NCI-H446 treated with DMSO at 0.1 percent for 48 hours (cell line): Measurements from ENCODE around the gene HFE.
"Not testable (repeated sequence)": the region's sequence is repeated elsewhere in the genome, so short reads cannot be mapped to it uniquely, and the experiment has no call there.

Source experiments
- DNase-seq: peaks from one replicate; lab custom pipeline; 2025; lab: John Stamatoyannopoulos, UW

HFE gene

DNA sequence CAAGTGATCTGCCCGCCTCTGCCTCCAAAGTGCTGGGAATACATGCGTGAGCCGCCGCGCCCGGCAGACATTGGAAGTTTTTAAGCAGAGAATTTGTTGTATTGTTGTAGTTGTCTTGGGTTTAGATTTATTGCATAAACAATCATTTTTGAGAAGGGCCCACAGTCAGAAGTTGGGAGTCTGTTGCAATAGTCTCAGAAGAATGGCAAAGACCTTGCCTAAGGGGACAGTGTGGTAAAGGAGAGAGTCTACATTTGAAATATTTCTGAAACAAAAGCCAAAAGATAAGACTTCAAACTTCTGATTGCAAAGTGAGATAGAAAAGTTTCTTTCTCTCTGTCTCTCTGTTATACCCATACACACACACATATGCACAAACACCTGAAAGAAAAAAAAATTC lies 22.5 kb downstream of the HFE start:
- no peak for DNase-seq

DNA sequence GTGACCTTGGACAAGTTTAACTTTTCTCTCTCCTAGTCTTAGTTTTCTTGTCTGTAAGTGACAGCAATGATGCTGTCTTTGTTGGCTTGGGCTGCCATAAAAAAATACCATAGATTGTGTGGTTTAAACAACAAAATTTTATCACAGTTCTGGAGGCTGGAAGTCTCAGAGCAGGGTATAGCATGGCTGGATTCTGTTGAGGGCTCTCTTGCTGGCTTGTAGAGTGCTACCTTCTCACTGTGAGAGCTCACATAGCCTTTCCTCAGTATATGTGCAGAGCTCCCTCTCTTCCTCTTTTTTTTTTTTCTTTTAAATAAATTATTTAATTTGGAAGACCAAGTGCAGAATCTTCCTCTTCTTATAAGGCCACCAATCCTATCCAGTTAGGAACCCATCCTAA lies 26.3 kb downstream of the HFE start:
- no peak for DNase-seq

DNA sequence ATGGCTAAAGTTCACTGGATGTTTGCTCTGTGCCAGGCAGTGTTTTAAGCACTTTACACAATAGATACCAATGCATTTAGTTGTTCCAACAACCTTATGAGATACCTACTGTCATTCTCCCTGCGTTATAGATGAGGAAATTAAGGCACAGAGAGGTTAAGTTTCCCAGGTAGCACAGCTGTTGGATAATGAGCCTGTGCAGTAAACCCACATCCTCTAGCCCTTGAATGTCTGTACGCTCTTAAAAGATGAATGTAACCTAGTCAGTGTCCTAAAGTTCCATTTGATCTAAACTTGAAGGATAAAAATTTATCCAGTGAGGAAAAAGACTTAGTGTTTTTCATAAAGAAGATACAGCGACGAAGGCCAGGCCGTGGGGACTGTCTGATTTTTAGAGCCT lies 28.0 kb downstream of the HFE start:
- no peak for DNase-seq

DNA sequence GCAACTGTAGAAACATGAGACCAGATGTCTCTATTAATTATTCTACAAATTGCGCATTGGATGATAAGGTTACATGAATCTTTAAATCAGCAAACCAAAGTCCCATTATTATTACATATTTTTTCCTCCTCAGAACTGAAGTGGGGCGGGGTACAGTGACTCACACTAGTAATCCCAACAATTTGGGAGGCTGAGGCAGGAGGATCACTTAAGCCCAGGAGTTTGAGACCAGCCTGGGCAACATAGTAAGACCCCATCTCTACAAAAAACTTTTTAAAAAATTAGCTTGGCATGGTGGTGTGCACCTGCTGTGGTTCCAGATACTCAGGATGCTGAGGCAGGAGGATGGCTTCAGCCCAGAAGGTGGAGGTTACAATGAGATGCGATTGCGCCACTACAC lies 29.0 kb downstream of the HFE start:
- no peak for DNase-seq

DNA sequence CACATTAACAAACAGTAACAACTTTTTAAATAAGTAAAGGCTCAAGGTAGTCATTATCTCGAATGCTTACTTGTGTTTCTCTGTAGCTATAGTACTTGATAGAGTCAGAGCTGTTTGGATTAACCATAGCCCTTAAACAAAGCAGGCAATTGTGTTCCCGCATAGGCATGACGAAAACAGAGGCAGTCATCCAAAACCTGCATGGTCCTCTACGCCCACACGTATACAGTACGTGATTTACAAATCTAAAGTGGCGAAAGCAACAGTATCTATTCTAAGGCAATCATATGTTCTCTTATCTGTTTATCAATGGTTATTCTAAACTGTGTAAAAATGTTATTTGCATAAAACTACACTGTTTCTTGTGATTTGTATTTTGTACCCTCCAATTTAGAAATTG lies 31.8 kb downstream of the HFE start:
- DNase-seq: no peak

DNA sequence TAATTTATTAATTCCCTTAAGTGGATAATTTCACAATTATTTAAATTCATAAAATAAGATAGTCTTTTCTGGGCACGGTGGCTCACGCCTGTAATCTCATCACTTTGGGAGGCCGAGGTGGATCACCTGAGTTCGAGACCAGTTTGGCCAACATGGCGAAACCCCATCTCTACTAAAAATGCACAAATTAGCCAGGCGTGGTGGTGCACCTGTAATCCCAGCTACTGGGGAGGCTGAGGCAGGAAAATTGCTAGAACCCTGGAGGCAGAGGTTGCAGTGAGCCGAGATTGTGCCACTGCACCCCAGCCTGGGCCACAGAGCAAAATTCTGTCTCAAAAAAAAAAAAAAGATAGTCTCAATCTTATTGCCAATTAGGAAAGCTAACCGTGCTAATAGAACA lies 32.9 kb downstream of the HFE start:
- not testable (repeated sequence) for DNase-seq

DNA sequence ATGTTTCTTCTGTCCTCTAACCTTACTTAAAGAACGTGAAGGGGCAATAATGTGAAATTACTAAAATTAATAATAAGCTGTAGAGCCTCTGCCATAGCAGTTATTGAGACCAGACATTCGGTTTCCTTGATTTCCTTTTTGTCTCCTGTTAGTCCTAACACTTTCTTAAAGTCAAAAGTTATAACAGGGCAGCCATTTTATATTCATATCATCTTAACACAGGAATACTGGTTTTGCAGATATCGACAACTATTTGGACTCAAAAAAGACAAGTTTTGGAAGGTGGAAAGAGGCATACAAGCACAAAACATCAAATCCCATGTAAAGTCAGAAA lies 33.5 kb downstream of the HFE start:
- DNase-seq: no peak

DNA sequence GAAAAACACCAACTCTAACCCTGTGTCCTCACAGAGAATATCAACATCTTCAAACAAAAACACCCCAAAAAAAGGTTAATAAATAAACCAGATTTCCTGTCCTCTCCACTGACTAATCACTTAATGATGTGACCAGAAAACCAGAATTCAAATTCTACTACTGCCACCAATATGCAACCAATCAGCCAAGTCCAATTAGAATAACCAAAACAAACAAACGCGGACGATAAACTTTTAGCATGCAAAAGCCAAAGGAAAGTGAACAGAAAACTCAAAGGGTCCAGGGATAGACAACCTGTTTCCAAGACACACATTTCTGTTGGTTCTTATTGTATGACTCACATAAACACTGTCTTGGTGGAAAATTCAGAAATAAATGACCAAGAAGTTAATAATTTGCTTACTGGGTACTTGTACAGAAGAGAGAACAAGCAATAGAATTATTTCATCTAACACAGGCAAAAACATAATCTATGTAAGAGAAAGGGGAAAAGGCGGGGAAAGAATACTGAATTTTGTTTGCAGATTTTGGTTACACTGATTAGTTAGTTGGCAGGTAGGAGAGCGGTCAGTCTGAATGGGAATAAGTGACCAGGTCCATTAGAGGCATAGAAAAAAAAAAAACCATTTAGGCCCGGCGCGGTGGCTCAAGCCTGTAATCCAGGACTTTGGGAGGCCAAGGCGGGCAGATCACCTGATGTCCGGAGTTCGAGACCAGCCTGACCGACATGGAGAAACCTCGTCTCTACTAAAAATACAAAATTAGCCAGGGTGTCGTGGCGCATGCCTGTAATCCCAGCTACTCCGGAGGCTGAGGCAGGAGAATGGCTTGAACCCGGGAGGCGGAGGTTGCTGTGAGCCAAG lies 34.1 kb downstream of the HFE start:
- DNase-seq: no peak

DNA sequence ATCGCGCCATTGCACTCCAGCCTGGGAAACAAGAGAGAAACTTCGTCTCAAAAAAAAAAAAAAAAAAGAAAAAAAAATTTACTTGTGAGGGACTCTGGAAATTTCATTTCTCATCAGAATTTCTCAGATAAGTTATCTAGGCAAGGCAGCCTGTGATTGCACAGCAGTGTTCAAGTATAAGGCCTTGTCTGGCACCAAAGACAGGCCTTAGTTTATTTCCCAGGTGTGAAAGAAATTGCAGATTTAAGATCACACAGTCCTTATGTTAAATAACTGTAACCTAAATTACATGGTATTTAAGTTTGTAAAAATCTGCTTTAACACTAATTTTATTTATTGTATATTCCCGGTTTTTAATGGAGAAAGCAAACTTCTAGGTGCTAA lies 34.8 kb downstream of the HFE start:
- DNase-seq: no peak

DNA sequence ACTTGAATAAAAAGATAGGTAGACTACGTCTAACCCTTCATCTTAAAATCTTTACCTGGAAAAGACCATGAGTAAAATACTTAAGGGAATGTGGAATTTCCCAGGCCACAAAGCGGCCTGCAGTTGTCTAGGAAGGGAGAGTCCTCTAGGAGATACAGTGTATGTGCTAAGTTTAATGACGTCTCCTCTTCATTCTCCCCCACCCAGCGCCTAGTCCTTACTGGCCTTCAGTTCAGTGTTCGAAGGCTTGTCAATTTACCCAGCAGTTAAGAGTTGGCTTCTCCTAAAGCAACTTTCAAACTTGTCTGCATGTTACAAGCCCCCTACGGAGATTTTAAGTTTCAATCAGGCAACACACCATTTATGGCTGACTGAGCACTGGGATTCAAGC lies 35.2 kb downstream of the HFE start:
- no peak for DNase-seq

DNA sequence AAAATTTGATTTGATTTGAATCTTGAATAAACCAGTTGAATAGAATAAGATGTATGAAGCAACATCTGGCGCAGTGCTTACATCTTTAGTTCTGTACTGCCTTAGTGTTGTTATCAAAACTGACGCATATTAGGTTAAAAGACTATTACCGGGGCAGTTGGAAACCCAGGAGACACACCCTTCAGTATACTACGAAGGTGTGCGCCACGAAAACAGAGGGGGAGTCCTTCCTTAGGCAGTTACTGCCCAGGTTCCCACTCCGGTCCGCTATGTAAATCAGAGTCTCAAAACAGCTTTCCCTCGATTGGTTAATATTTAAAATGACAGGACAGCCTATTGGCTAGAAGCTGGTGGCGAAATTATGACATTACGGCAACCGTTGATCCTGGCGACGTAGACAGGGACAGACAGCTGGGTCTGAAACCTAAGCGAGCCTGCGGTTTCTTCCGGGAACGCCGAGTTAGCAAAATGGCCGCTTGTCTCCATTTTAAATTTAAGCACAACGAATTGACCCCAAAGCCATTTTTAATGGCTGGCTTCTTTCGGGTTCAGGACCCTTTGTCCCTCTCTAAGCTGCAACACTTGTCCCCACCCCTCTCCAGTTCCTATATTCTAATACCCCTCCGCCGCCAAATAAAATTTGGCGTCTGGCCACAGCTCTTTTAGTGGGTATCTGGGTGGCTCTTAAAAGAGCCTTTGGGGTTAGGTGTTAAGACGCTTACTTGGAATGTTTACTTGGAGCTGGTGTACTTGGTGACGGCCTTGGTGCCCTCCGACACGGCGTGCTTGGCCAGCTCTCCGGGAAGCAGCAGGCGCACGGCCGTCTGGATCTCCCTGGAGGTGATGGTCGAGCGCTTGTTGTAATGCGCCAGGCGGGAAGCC lies 35.8 kb downstream of the HFE start:
- peak; percentile 95 for DNase-seq

DNA sequence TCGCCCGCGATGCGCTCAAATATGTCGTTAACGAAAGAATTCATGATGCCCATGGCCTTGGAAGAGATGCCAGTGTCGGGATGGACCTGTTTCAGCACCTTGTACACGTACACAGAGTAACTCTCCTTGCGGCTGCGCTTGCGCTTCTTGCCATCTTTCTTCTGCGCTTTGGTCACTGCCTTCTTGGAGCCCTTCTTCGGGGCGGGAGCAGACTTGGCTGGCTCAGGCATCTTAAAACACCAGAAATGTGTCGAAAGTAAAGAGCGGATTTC lies 36.4 kb downstream of the HFE start:
- DNase-seq: no peak

DNA sequence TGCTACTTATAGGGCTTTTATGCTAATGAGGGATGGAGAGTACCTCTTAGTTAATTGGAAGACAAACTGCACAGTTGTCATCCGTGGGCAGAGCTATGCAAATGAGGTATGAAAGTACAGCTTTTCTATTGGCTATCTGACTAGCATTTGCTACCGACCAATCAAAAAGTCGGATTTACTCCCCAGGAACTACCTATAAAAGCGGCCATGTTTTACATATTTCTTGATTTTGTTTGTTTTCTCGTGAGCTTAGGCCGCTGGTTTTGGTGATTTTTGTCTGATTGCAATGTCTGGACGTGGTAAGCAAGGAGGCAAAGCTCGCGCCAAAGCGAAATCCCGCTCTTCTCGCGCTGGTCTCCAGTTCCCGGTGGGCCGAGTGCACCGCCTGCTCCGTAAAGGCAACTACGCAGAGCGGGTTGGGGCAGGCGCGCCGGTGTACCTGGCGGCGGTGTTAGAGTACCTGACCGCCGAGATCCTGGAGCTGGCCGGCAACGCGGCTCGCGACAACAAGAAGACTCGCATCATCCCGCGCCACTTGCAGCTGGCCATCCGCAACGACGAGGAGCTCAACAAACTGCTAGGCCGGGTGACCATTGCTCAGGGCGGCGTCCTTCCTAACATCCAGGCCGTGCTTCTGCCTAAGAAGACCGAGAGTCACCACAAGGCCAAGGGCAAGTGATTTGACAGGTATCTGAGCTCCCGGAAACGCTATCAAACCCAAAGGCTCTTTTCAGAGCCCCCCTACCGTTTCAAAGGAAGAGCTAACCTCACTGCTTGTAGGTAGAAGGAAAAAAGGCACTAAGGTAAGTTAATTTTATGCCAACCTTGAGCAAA lies 36.9 kb downstream of the HFE start:
- DNase-seq: peak; percentile 99

DNA sequence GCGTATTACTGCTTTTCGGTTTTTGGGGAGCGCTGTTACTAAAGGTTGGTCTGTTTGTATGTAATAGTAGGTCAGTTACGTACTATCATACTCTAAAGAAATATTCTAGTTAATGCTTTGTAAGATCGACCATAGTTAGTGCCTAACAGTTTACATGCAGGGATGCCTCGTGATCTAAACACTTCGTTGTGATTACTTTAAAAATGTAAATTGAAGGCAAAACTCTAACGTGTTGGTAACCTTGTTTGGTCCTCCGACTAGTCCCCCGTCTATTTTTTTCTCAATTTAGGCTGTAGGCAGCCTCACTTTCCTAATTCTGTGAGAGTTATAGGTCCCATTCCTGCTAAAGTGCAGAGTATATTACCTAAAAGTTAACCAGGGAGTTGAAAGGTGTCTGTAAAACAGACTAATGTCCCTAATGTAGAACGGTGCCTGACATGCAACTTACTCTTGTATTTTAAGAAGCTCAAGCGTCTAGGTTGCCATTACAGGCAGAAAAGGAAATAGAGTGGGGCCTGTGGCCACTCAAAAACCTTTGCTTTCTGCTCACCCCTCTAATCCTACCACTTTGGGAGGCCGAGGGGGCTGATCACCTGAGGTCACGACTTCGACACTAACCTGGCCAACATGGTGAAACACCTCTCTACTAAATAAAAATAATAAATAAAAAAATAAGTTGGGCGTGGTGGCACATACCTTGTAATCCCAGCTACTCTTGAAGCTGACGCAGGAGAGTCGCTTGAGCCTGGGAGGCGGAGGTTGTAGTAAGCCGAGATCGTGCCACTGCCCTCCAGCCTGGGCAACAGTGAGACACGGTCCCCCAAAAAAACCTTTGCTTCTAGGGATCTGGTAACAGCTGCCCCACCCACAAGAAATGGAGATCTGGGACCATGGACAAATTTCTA lies 37.8 kb downstream of the HFE start:
- DNase-seq: no peak

DNA sequence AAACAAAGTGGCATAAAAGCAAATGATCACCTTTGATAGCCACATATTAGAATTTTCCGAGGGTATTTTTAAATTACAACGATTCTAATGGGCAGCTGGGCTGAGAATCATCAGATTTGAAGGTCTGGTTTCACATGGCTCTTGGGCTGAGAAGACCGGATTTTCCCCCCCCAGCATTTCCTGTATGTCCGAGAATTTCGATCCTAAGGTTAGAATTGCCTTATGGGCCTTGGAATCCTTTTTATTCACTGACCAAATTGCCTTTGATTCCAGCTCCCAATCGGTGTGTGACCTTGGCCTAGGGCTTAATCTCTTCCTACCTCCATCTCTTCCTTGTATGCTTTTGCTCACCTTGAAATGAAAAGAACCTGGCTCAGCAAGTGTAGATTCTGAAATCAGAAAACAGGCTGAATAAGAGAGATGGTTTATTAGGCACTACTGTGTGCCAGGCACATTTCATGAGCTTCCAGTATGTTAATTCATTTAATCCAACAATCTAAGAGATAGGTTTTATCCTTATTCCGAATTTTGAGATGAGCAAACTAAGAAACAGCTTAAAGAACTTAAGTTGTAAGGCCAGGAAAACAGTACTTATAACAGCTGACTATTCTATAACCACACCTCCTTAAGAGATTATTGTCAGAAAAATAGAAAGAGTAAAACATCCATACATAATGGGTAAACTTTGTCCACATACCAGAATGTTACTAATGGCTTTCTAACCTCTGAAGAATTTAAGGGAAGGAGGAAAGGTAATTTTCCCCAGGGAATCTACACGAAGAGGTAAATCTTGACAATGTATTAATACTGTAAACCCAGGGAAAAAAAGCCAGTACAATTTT lies 39.4 kb downstream of the HFE start:
- DNase-seq: no peak

DNA sequence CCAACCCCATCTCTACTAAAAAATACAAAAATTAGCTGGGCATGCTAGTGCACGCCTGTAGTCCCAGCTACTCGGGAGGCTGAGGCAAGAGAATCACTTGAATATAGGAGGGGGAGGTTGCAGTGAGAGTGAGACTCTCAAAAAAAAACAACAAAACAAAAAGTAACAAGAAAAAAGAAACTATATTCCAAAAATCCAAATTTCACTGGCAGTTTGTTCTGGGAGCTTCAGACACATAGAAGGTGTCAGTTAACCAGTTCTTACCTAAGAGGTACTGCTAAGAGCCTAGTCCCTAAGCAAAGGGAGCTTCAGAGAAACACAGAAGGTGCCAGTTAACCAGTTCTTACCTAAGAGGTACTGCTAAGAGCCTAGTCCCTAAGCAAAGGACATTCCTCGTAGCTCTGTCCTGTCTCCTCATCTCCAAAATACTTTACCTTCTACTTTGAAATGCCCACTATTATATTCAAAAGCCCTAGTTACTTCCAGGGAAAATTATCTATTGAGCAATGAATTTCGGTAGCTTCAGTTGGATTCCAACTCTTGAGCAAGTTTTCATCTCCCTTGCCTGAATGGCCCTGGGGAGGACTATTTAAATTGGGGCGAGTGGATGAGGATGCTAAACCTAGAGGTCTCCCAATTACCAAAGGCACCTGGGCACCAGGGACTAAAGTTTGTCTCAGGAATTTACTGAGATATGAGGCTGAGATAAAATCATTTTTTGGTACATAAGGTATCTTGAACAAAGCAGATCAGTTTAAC lies 41.0 kb downstream of the HFE start:
- DNase-seq: no peak

DNA sequence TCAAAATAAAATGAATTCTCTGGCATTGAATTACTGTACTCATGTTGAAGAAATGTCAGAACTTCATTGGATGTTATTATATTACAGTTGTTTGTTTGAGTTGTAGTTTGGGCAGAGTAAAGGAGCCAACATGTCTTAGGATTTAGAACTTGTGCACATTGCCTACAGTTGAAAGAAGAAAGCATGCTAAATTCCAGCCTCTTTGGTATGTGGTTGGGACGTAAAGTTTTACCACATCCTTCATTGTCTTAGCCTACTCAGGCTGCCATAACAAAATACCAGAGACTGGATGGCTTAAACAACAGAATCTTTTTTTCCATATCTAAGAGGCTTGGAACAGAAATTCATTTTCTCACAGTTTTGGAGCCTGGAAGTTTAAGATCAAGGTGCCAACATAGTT lies 42.4 kb downstream of the HFE start:
- no peak for DNase-seq

DNA sequence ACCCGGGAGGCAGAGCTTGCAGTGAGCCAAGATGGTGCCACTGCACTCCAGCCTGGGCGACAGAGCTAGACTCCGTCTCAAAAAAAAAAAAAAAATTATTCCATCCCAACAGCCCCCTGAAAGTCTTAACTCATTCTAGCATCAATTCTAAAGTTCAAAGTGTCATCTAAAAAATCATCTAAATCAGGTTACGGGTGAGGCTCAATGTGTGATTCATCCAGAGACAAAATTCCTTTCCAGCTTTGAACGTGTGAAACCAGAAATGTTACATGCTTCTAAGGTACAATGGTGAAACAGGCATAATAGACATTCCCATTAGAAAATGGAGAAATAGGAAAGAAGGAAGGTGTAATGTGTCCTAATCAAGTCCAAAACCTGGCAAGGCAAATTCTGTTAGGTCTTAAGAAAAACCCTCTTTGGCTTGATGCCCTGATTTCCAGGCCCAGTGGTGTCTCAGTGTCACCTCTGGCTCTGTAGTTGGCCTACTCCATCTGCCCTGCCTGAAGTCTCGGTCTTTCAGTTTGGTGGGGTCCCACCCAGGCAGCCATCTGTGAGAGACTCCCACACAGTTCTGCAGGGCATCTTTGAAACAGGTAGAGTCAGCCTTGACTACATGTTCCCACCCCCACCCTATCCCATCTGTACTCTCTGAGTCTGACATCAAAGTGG lies 43.5 kb downstream of the HFE start:
- DNase-seq: no peak

DNA sequence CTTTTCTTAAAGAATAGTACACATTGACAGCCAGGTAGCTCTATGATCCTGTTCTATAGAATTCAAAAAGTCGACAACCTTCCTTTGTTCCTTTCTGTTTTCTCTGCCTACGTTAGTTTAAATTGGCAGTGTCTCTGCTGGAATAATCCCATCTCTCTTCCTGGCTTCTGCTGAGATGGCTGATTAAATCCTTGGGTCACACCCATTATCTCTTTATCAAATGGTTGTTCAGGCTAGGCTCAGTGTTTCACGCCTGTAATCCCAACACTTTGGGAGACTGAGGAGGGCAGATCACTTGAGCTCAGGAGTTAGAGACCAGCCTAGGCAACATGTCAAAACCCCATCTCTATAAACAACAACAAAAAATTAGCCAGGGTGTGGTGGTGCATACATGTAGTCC lies 44.4 kb downstream of the HFE start:
- no peak for DNase-seq

DNA sequence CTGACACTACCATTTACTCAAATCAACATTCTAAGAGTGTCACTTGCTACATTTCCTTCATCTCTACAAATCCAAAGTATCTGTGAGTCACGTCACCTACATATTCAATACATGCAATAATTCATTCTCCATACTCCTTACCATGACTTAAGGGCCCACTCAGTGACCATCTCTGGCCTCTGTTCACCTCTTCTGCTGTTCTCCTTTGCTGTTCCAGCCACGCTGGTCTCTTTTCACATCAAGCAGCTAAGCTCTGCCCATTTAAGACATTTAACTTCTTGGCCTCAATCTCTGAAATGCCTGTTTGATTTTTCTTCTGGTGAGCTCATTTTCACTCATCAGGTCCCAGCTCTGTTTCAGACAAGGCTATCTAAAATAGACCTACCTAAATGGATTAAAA lies 46.5 kb downstream of the HFE start:
- DNase-seq: no peak
